Stimulated activated CD4-positive, alpha-beta T cell treated with anti-CD3 and anti-CD28 coated beads, Interleukin-12 subunit alpha, Interleukin-12 subunit beta, amount 100 ng/mL, for 48 hours (primary cell): ENCODE data around the gene ACTL6A.
"Not testable (repeated sequence)": the region's sequence is repeated elsewhere in the genome, so short reads cannot be mapped to it uniquely, and the experiment has no call there.

Experiments
- DNase-seq, 3 donors: peaks; one replicate each; pipeline ENCODE4 v3.0.0-alpha.2; 2020; ENCODE audit warnings: low read depth in 2 of 3, low spot score in 1 of 3

The ACTL6A gene

GRCh38 chr3:179562591-179563270 lies at the start of gene ACTL6A:
TSS of gene ACTL6A (plus strand) at chr3:179562926. CDS start at chr3:179563093, 167 bp downstream.
- peak; percentile 99 for DNase-seq

DNA sequence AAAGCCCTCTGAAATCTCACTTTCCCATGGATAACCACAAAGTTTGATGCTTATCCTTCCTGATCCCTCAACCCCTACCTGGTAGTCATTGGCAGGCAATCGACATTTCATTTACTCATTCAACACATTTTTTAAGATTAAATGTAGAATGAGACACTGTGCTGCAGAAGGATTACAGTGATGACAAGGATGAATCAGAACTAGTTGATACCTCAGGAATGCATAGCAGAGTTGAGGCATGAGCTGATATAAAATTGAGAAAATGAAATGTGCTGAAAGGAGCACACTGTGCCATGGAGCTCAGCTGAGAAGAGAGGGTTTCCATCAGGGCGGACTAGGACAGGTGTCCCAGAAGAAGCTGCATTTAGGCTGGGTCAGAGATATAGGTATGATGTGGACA lies 48.9 kb upstream of the ACTL6A start:
- DNase-seq = no peak

GRCh38 chr3:179516461-179517251 lies 46.1 kb upstream of the ACTL6A start:
- not testable (repeated sequence) for DNase-seq

DNA sequence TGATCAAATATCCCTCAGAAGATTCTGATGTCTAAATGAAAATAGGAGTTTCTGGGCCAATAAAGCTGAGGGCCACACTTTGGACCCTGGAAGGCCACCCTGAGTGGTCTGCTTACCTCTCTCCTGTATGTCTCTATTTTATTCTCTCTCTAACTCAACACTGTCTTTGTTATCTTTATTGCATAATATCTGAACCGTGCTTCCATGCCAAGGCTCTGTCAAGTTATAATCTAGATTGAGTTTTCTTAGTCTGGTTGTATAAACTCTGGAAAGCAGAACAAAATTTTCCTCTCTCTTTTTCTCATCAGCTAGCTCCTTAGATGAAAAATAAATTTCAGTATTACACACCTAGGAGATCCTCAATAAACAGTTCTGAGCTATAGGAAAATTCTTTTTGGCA lies 36.2 kb upstream of the ACTL6A start:
- DNase-seq = no peak

DNA sequence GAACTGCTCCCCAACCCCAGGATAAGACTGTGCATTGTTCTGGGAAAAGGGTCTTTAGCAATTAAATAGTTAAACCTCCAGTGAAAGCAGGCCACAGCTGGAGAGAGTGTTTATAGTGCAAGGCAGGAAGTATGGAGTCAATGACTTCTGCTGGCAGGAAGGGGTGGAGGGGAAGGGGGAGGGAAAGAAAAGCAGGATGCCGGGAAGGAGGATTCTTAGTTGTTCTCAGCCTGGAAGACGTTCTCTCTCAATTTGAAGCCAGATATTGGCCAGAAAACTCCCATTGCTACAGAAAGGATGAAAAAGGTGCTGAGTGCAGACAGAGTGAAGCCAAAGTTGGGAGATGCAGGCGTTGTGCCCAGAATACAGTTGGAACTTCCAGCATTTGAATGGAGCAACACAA lies 35.7 kb upstream of the ACTL6A start:
- no peak for DNase-seq

DNA sequence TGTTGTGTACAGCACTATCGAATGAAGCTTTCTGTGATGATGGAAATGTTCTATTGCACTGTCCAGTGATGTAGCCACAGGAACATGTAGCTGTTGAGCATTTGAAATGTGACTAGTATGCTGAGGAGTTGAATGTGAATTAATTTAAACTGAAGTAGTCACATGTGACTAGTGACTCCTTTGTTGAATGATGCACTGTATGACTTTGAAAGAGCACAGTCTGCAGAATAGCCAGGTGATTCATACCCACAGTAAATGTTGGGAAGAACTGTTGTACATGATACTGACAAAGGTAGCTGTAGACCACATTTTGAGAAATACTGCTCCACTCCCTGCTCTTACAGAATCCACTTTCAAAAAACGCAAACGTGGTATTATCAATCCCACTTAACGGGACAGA lies 34.0 kb upstream of the ACTL6A start:
- no peak for DNase-seq

DNA sequence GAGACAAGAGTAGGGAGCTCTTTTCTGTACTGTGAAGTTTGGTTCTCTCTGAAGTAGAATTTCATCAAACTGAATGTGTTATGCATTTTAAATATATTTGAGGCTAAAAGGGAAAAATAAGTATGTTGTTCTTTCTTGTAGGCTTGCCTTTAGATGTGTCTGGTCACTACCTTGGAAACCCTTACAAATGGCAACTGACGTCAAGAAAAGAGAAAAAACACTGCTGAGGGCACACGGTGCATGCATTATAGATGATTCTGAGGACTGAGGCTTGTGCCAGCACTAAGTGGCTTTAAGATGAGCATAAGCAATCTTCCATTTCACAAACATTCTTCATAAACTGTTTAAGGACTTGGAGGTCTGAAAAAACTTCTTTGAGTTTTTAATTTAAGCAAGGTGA lies 31.1 kb upstream of the ACTL6A start:
- DNase-seq = no peak

DNA sequence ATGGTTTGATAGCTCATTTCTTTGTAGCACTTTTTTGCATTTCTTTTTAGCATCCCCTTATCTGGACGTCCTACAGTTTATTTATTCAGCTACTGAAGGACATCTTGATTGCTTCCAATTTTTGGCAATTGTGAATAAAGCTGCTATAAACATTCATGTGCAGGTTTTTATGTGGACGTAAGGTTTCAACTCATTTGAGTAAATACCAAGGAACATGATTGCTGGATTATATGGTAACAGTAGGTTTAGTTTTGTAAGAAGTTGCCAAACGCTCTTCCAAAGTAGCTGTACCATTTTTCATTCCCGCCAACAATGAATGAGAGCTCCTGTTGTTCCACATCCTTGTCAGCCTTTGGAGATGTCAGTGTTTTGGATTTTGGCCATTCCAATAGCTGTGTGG lies 29.5 kb upstream of the ACTL6A start:
- no peak for DNase-seq

DNA sequence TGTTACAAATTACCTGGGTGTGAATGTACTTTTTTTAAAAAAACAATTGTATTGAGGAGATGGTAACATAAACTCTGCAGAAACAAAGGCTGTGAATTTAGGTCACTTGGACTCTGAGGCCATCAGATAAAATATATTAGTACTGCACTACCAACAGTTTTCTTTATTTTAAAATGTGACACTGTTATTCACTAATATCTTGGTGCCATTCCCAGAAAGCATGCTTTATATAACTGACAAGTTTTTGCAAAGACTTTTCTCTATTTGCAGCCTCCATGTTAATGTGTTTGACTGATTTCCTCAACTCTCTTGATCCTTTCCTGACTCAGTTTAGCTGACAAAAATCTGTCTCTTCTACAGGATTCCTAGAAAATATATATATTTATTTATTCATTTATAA lies 26.5 kb upstream of the ACTL6A start:
- no peak for DNase-seq

DNA sequence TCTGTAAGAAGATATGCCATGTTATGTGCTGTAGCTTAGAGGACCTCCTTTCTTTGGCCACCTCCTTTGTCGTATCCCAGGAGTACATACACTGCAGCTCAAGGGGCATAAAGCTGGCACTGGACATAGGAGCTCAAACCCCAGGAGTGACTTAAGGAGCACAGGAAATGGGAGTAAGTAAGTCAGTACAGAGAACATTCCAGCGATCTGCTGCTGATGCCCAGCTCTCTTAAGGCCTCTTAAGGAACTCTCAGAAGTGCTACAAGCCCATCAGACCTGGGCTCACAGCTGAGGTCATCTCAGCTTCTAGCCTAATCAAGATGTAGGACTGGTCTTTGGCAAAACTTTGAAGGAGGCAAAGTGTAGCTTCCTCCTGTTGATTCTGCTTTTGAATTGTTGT lies 21.6 kb upstream of the ACTL6A start:
- no peak for DNase-seq

- no peak for DNase-seq
These were observed 21.1 kb upstream of the ACTL6A start for GRCh38 chr3:179541596-179541995.

DNA sequence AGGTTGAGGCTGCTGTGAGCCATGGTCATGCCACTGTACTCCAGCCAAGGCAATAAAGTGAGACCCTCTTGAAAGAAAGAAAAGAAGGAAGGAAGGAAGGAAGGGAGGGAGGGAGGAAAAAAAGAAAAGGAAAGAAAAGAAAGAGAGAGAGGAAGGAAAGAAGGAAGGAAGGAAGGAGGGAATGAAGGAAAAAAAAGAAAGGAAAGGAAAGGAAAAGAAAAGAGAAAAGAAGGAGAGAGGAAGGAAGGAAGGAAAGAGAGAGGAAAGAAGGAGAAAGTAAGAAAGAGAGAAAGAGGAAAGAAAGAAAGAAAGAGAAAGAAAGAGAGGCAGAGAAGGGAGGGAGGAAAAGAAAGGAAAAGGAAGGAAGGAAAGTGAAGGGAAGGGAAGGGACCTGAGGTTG lies 20.4 kb upstream of the ACTL6A start:
- no peak for DNase-seq

DNA sequence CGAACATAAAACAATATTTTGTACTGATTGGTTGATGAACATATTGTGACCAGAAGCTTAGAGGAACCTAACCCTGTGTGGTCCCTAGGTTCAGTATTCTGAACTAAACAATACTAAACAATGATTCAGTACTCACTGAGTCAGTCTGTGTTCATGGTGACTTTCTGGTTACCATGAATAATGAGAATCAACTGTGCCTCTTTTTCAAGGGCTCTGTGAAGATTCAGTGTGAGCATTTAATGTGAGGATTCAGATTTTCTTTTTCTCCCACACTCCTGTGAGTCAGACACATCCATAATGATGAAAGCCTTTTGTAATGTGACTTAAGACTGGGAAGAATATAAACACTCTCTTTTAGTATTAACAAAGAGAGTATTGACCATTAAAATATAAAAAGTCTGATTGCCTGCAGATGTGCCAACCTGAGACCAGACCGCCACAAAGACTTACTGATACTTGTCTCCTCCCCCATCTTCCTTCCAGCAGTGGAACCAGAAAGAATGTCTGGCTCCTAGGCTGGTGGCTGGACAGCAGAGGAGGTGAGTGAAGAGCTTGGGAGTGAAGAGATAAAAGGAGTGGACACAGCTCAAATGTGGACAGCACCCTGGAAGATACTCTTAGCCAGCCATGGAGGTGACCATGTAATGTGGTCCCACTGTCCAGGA lies 17.6 kb upstream of the ACTL6A start:
- DNase-seq = no peak

DNA sequence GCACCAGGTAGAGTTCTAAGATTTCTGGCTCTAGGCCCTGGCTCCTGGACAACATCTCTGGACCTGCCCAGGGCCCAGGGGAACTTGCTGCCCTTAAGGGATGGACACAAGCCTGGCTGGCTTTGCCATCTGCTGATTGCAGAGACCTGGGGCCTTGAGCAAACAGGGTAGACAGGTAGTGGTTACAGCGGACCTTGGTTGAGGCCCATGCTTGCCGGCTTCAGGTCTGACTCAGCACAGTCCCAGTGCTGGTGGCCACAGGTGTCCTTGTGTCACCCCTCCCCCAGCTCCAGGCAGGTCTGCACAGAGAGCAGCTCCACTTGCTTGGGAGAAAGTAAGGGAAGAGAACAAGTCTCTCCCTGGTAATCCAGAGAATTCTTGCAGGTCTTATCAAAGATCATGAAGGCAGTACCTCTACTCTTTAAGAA lies 15.9 kb upstream of the ACTL6A start:
- no peak for DNase-seq

DNA sequence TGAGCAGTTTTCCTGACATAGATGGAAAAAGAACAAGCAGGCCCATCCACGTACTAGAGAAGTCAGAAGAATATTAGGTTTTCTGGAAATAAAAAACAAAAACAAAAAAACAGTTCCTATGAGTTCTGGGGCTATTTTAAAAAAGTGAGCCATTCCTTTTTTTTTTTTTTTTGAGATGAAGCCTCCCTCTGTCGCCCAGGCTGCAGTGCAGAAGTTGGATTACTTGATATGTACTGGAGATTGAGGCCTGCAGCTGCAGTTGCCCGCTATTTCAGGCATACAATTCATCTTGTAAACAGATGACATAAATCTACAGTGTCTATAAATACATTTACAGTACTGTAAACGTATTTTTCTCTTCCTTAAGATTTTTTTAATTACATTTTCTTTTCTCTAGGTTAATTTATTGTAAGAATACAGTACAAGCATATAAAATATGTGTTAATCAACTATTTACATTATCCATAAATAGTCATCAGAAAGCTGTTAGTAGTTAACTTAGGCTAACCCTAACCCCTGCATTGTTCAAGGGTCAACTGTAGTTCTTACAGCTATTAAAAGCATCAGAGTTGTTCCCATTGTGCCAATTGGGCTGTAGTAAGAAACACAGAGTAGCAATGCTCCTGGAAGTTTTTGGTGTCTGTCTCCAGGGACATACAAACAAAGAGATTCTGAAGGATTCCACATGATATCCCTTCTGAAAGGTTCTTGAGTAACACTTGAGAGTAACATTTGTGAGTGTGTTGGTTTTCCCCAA lies 11.2 kb upstream of the ACTL6A start:
- no peak for DNase-seq

GRCh38 chr3:179558742-179559364 lies 3.9 kb upstream of the ACTL6A start:
- DNase-seq = peak in 2 of 3 donors; percentile 26 to 41

DNA sequence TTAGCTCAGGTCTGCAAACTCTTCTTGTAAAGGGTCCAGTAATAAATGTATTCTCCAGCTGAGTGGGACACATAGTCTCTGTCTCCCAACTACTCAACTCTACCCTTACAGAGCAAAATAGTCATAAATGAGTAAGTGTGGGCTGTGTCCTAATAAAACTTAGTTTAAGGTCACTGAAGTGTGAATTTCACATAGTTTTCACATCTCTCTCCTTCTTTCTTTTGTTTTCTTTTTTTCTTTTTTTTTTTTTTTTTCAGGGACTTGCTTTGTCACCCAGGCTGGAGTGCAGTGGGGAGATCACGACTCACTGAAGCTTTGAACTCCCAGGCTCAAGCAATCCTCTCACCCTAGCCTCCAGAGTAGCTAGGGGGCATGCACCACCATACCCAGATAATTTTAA lies 1.9 kb upstream of the ACTL6A start:
- DNase-seq = no peak

- peak; percentile 53 to 70 (median 65) for DNase-seq
These were observed 601 bp downstream of the ACTL6A start for GRCh38 chr3:179563271-179563783.

DNA sequence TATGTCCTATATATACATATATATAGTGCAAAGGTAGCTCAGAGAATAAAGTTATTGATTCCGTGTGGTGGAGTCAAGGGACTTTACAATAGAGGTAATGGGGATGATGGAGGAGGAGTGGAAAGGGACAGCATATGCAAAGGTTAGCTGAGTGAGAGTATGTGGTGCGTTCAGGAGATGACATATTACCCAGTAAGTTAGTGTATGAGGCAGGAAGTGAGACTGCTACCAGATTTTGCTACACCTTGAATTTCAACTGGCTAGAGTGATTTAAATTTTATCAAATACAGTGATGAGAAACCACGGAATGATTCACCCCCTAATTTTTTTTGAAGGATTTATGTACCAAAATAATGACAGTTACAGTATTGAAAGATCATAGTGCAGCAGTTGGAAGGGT lies 2.8 kb downstream of the ACTL6A start:
- no peak for DNase-seq

DNA sequence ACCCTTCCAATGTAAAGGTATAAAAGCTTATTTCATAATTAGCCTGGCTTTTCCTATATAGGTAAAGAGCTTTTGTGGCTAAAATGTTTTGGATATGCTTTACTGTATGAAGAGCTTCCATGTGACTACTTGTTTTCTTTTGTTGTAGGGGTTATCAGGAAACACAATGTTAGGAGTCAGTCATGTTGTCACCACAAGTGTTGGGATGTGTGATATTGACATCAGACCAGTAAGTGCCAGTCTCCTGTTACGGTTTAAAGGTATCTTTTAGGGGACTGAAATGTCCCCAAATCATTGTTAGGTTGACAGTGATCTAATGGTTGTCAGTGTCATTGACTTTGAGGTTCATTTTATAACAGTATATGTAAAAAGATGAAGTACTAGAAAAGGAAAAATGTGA lies 18.3 kb downstream of the ACTL6A start:
- DNase-seq = no peak

DNA sequence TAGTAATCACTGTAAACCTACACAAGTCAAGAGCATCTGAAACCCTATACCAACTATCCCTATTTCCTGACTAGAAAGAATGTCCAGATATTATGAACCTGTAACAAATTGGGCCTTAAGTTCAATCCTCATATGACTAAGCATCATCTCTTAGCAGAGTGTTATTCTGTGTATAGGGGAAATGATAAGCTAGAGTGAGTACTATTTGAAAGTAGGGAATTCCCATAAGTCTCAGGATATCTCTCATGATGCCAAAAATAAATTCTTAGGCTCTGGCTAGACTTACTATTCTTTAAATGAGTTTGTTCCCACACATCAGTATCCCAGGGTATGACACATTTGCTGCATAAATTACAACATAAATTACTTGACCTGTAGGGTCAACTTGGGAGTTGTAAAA lies 26.4 kb downstream of the ACTL6A start:
- DNase-seq = no peak
